Measurements from ENCODE around the gene NUCB1.
A peak's percentile ranks its signal among the peaks of the same experiment; 100 is the strongest.
"Not testable (repeated sequence)": the region's sequence is repeated elsewhere in the genome, so short reads cannot be mapped to it uniquely, and the experiment has no call there.

The NUCB1 gene

GRCh38 chr19:48899781-48900476 is at the start of gene NUCB1:
TSS of gene NUCB1 (plus strand) at chr19:48900312. CDS start at chr19:48900797, 485 bp downstream.
- peak; percentile 99 for DNase-seq

GRCh38 chr19:48852292-48852691 is 47.8 kb upstream of the NUCB1 start:
- DNase-seq = no peak

- no peak for DNase-seq
Observed at GRCh38 chr19:48853483-48853882, 46.6 kb upstream of the NUCB1 start.

- no peak for DNase-seq
Observed at GRCh38 chr19:48854103-48854502, 46.0 kb upstream of the NUCB1 start.

GRCh38 chr19:48856921-48857320 is 43.2 kb upstream of the NUCB1 start:
- no peak for DNase-seq

GRCh38 chr19:48858984-48859710 is 41.0 kb upstream of the NUCB1 start:
- DNase-seq = peak; percentile 75

- no peak for DNase-seq
Observed at GRCh38 chr19:48859711-48860572, 40.2 kb upstream of the NUCB1 start.

- no peak for DNase-seq
Observed at GRCh38 chr19:48861313-48861712, 38.8 kb upstream of the NUCB1 start.

- no peak for DNase-seq
Observed at GRCh38 chr19:48862827-48863226, 37.3 kb upstream of the NUCB1 start.

- DNase-seq = no peak
Observed at GRCh38 chr19:48866692-48867091, 33.4 kb upstream of the NUCB1 start.

- DNase-seq = no peak
Observed at GRCh38 chr19:48867123-48867745, 32.9 kb upstream of the NUCB1 start.

GRCh38 chr19:48867746-48868113 is 32.4 kb upstream of the NUCB1 start:
- DNase-seq = no peak

- no peak for DNase-seq
Observed at GRCh38 chr19:48868114-48868886, 31.8 kb upstream of the NUCB1 start, which contains the start of gene PLEKHA4. TSS of gene PLEKHA4 (minus strand) at chr19:48868617. CDS start at chr19:48867620, 997 bp downstream.

- DNase-seq = no peak
Observed at GRCh38 chr19:48870048-48870447, 30.1 kb upstream of the NUCB1 start.

- not testable (repeated sequence) for DNase-seq
Observed at GRCh38 chr19:48871471-48872181, 28.5 kb upstream of the NUCB1 start.

GRCh38 chr19:48872182-48872883 is 27.8 kb upstream of the NUCB1 start, which contains the start of gene PPP1R15A:
TSS of gene PPP1R15A (plus strand) at chr19:48872421. CDS start at chr19:48873234, 813 bp downstream.
- DNase-seq = peak; percentile 95

GRCh38 chr19:48872884-48873475 is 27.1 kb upstream of the NUCB1 start:
- peak; percentile 73 for DNase-seq

GRCh38 chr19:48873476-48874302 is 26.4 kb upstream of the NUCB1 start:
- DNase-seq = no peak
